ENCODE data around the gene ELF3. TPM values are rescaled to one million over a fixed set of nuclear protein-coding genes. Genes with fewer than 3 reads are reported as not detected.

ELF3 gene
- total and polyA plus RNA-seq, 2 of the 13 experiments (the other 11 are each of a cell fraction or from before 2014, with no cell fraction given), result 11.5 to 55.1 TPM

- TF ChIP-seq FOXO4 (CRISPR knock-in tag; conservative IDR thresholded peaks at IDR 0.05), result no peak
- TF ChIP-seq ZNF770 (CRISPR knock-in tag; IDR thresholded peaks at IDR 0.05), result no peak; the same call in 1 of the 2 replicates
- no peak for TF ChIP-seq ZNF609 (CRISPR knock-in tag; IDR thresholded peaks at IDR 0.05; ENCODE audit: borderline replicate concordance)
- TF ChIP-seq ATF1 (CRISPR knock-in tag; IDR thresholded peaks at IDR 0.05), result no peak
- TF ChIP-seq SOX6 (IDR thresholded peaks at IDR 0.05), result no peak
- TF ChIP-seq SOX6 (CRISPR knock-in tag; IDR thresholded peaks at IDR 0.05), result no peak
- TF ChIP-seq CEBPG (CRISPR knock-in tag; IDR thresholded peaks at IDR 0.05), result no peak
- 0 out of 2 replicates have a peak, but pooled peaks have one; percentile 46 for TF ChIP-seq IRF9 (CRISPR knock-in tag; IDR thresholded peaks at IDR 0.05; ENCODE audit: borderline replicate concordance)
- no peak for TF ChIP-seq GTF3A (CRISPR knock-in tag; conservative IDR thresholded peaks at IDR 0.05)
- peak; percentile 36; the same call in 1 of the 2 replicates for TF ChIP-seq ZNF629 (CRISPR knock-in tag; conservative IDR thresholded peaks at IDR 0.05)
- no peak for TF ChIP-seq ZKSCAN8 (CRISPR knock-in tag; IDR thresholded peaks at IDR 0.05; ENCODE audit: borderline replicate concordance)
- TF ChIP-seq ZNF552 (CRISPR knock-in tag; IDR thresholded peaks at IDR 0.05; ENCODE audit: borderline replicate concordance), result no peak
- TF ChIP-seq ZHX1 (CRISPR knock-in tag; IDR thresholded peaks at IDR 0.05; ENCODE audit: low read depth), result no peak
- TF ChIP-seq ZNF709 (CRISPR knock-in tag; IDR thresholded peaks at IDR 0.05), result no peak
- TF ChIP-seq TARDBP (CRISPR knock-in tag; IDR thresholded peaks at IDR 0.05), result 0 out of 2 replicates have a peak, but pooled peaks have one; percentile 8
- no peak for TF ChIP-seq IRX3 (CRISPR knock-in tag; IDR thresholded peaks at IDR 0.05; ENCODE audit: borderline replicate concordance, low read depth)
Observed at GRCh38 chr1:202017749-202018467, 7.5 kb downstream of the ELF3 start (continued).
